RWPE2 (cell line): Measurements from ENCODE around the gene KANSL1L.

Experiments
- ATAC-seq: fragments of 200-7000 bp; cut with Tn5 transposase; 3 replicates; pipeline ENCODE4 v1.9.1; 2021; ENCODE audit warnings: low read depth
- DNase-seq: peaks from one replicate; pipeline ENCODE4 v3.0.0-alpha.2; 2020; ENCODE audit warnings: low spot score
- H3K27ac ChIP-seq: fragments of 450-650 bp; 2 replicates; pipeline ENCODE4 v1.5.1; 2017; ENCODE audit warnings: mild to moderate bottlenecking; ENCODE audit not compliant: poor library complexity, severe bottlenecking
- H3K27me3 ChIP-seq: fragments of 250-450 bp; sonication (Bioruptor Pico); 2 replicates; pipeline ENCODE4 v1.5.1; 2021; ENCODE audit warnings: mild to moderate bottlenecking, moderate library complexity; ENCODE audit not compliant: insufficient read depth, poor library complexity, severe bottlenecking
- H3K36me3 ChIP-seq: fragments of 250-450 bp; sonication (Bioruptor Pico); 2 replicates; pipeline ENCODE4 v1.5.1; 2020; ENCODE audit warnings: low read depth, mild to moderate bottlenecking, moderate library complexity
- H3K4me1 ChIP-seq: fragments of 250-450 bp; sonication (Bioruptor Pico); 2 replicates; pipeline ENCODE4 v1.5.1; 2021; ENCODE audit warnings: mild to moderate bottlenecking, moderate library complexity; ENCODE audit not compliant: insufficient read depth, poor library complexity, severe bottlenecking
- H3K4me3 ChIP-seq: fragments of 250-450 bp; sonication (Bioruptor Pico); 2 replicates; pipeline ENCODE4 v1.5.1; 2021; ENCODE audit warnings: mild to moderate bottlenecking, moderate library complexity; ENCODE audit not compliant: severe bottlenecking
- H3K9me3 ChIP-seq: fragments of 250-450 bp; sonication (Bioruptor Pico); 2 replicates; pipeline ENCODE4 v1.5.1; 2021; ENCODE audit warnings: mild to moderate bottlenecking, moderate library complexity; ENCODE audit not compliant: severe bottlenecking
- CTCF ChIP-seq: fragments of 450-650 bp; IDR thresholded peaks from one replicate; pipeline ENCODE4 v1.5.1; 2017; ENCODE audit warnings: mild to moderate bottlenecking, moderate library complexity; ENCODE audit not compliant: poor library complexity, severe bottlenecking

KANSL1L gene

GRCh38 chr2:209985874-209986273 lies 185.3 kb downstream of the KANSL1L start:
- no peaks in the 10 kb centered on the region for H3K36me3 ChIP-seq
- no peaks in the 10 kb centered on the region for H3K27me3 ChIP-seq
- H3K4me3 ChIP-seq, result no peak overlapping the region
- H3K4me1 ChIP-seq, result no peaks in the 10 kb centered on the region
- DNase-seq, result no peak
- no peak overlapping the region for H3K27ac ChIP-seq
- ATAC-seq, result no peak
- no peaks in the 10 kb centered on the region for H3K9me3 ChIP-seq
- TF ChIP-seq CTCF, result no peak

- Histone ChIP-seq H3K36me3 (no peaks in the 10 kb centered on the region), H3K9me3 (no peaks in the 10 kb centered on the region), H3K4me1 (no peaks in the 10 kb centered on the region), H3K27me3 (no peaks in the 10 kb centered on the region), H3K27ac (no peak overlapping the region), H3K4me3 (no peak overlapping the region)
- no peak for ATAC-seq
- DNase-seq, result no peak
- no peak for TF ChIP-seq CTCF
Measured at GRCh38 chr2:209984291-209984690, 186.9 kb downstream of the KANSL1L start.

- H3K36me3 ChIP-seq, result no peaks in the 10 kb centered on the region
- no peak for DNase-seq
- no peak for ATAC-seq
- peak; percentile 72 for TF ChIP-seq CTCF
- no peaks in the 10 kb centered on the region for H3K4me1 ChIP-seq
- no peak overlapping the region for H3K27ac ChIP-seq
- H3K4me3 ChIP-seq, result no peak overlapping the region
- H3K27me3 ChIP-seq, result no peaks in the 10 kb centered on the region
- H3K9me3 ChIP-seq, result no peaks in the 10 kb centered on the region
Measured at GRCh38 chr2:209977386-209978239, 193.6 kb downstream of the KANSL1L start.

- H3K4me1 ChIP-seq, result no peaks in the 10 kb centered on the region
- H3K27ac ChIP-seq, result no peak overlapping the region
- no peaks in the 10 kb centered on the region for H3K9me3 ChIP-seq
- no peaks in the 10 kb centered on the region for H3K27me3 ChIP-seq
- TF ChIP-seq CTCF, result no peak
- ATAC-seq, result no peak
- no peak overlapping the region for H3K4me3 ChIP-seq
- H3K36me3 ChIP-seq, result no peaks in the 10 kb centered on the region
- DNase-seq, result no peak
Measured at GRCh38 chr2:209976698-209977385, 194.4 kb downstream of the KANSL1L start.

GRCh38 chr2:209974576-209974975 lies 196.6 kb downstream of the KANSL1L start:
- H3K27ac ChIP-seq, result no peak overlapping the region
- no peaks in the 10 kb centered on the region for H3K36me3 ChIP-seq
- ATAC-seq (peak; percentile 59; the same call in 2 of the 3 replicates), DNase-seq (no peak)
- no peaks in the 10 kb centered on the region for H3K4me1 ChIP-seq
- no peaks in the 10 kb centered on the region for H3K27me3 ChIP-seq
- no peak for TF ChIP-seq CTCF
- no peaks in the 10 kb centered on the region for H3K9me3 ChIP-seq
- H3K4me3 ChIP-seq, result no peak overlapping the region
